Liver (tissue), 9 donors: ENCODE results near the gene FAM20C. TPM values are rescaled to one million over a fixed set of nuclear protein-coding genes. Genes with fewer than 3 reads are reported as not detected.

Source experiments
- DNase-seq: peaks from one replicate; pipeline ENCODE4 v3.0.0-alpha.2; 2017; ENCODE audit warnings: low spot score
- H3K27ac ChIP-seq, 2 donors: one replicate each; pipeline ENCODE4 v1.7.0; 2013; ENCODE audit warnings: inconsistent platforms in 2 of 2, low read length in 2 of 2, control low read depth in 1 of 2, low read depth in 1 of 2, mild to moderate bottlenecking in 1 of 2
- H3K27me3 ChIP-seq, 4 donors: one replicate each; pipeline versions ENCODE4 v1.6.1 to v1.7.0; 2013; ENCODE audit warnings: low read length in 3 of 4, inconsistent platforms in 1 of 4, mild to moderate bottlenecking in 1 of 4, moderate library complexity in 1 of 4; ENCODE audit not compliant: control insufficient read depth in 4 of 4, insufficient read depth in 4 of 4
- H3K36me3 ChIP-seq, 4 donors: one replicate each; pipeline versions ENCODE4 v1.6.1 to v1.7.0; 2013; ENCODE audit warnings: low read length in 3 of 4, mild to moderate bottlenecking in 3 of 4, low read depth in 1 of 4, moderate library complexity in 1 of 4; ENCODE audit not compliant: control insufficient read depth in 4 of 4, insufficient read depth in 3 of 4
- H3K4me1 ChIP-seq, 4 donors: one replicate each; pipeline versions ENCODE4 v1.6.1 to v1.7.0; 2013; ENCODE audit warnings: low read length in 3 of 4, mild to moderate bottlenecking in 3 of 4, moderate library complexity in 1 of 4; ENCODE audit not compliant: control insufficient read depth in 4 of 4, insufficient read depth in 4 of 4
- H3K4me3 ChIP-seq, 3 donors: one replicate each; pipeline versions ENCODE4 v1.6.1 to v1.7.0; 2013; ENCODE audit warnings: low read length in 3 of 3, control low read depth in 1 of 3, low read depth in 1 of 3, mild to moderate bottlenecking in 1 of 3
- H3K9ac ChIP-seq, 2 donors: one replicate each; pipeline ENCODE4 v1.7.0; 2013; ENCODE audit warnings: low read length in 2 of 2, mild to moderate bottlenecking in 2 of 2, moderate library complexity in 2 of 2, control low read depth in 1 of 2, low read depth in 1 of 2
- H3K9me3 ChIP-seq, 4 donors: one replicate each; pipeline versions ENCODE4 v1.6.1 to v1.7.0; 2013; ENCODE audit warnings: low read length in 3 of 4; ENCODE audit not compliant: control insufficient read depth in 4 of 4
- ATF3 ChIP-seq: IDR thresholded peaks from 2 replicates; pipeline ENCODE4 v1.6.1; 2016; ENCODE audit warnings: antibody characterized with exemption
- CTCF ChIP-seq: fragments of 150-350 bp; IDR thresholded peaks from 2 replicates; pipeline ENCODE4 v1.5.1; 2017; ENCODE audit warnings: improper control_type of control experiment, low read depth, low read length; ENCODE audit not compliant: missing input control
- EGR1 ChIP-seq, 2 donors: IDR thresholded peaks; 2 replicates each; pipeline ENCODE4 v1.6.1; 2016 to 2018; ENCODE audit warnings: antibody characterized with exemption in 2 of 2, low read depth in 2 of 2
- FOXA1 ChIP-seq: IDR thresholded peaks from 2 replicates; pipeline ENCODE4 v1.6.1; 2016; ENCODE audit warnings: antibody characterized with exemption
- FOXA2 ChIP-seq: IDR thresholded peaks from 2 replicates; pipeline ENCODE4 v1.6.1; 2016; ENCODE audit warnings: antibody characterized with exemption
- GABPA ChIP-seq, 2 donors: IDR thresholded peaks in 1 of 2; conservative IDR thresholded peaks in 1 of 2; 2 replicates each; pipeline ENCODE4 v1.6.1; 2016; ENCODE audit warnings: antibody characterized with exemption in 2 of 2, mild to moderate bottlenecking in 1 of 2, moderate library complexity in 1 of 2
- HNF4A ChIP-seq, 2 donors: conservative IDR thresholded peaks; 2 replicates each; pipeline ENCODE4 v1.6.1; 2016; ENCODE audit warnings: antibody characterized with exemption in 2 of 2, mild to moderate bottlenecking in 2 of 2
- HNF4G ChIP-seq: IDR thresholded peaks from 2 replicates; pipeline ENCODE4 v1.6.1; 2016; ENCODE audit warnings: antibody characterized with exemption
- JUND ChIP-seq, 2 donors: IDR thresholded peaks; 2 replicates each; pipeline ENCODE4 v1.6.1; 2016; ENCODE audit warnings: antibody characterized with exemption in 2 of 2
- MAX ChIP-seq: IDR thresholded peaks from 2 replicates; pipeline ENCODE4 v1.6.1; 2016; ENCODE audit warnings: antibody characterized with exemption
- NR2F2 ChIP-seq: IDR thresholded peaks from 2 replicates; pipeline ENCODE4 v1.6.1; 2016; ENCODE audit warnings: antibody characterized with exemption
- RAD21 ChIP-seq, 2 donors: IDR thresholded peaks; 2 replicates each; pipeline ENCODE4 v1.6.1; 2016; ENCODE audit warnings: antibody characterized with exemption in 2 of 2, mild to moderate bottlenecking in 2 of 2
- REST ChIP-seq: IDR thresholded peaks from 2 replicates; pipeline ENCODE4 v1.6.1; 2016; ENCODE audit warnings: antibody characterized with exemption, mild to moderate bottlenecking
- RXRA ChIP-seq, 2 donors: IDR thresholded peaks; 2 replicates each; pipeline ENCODE4 v1.6.1; 2017 to 2018; ENCODE audit warnings: antibody characterized with exemption in 2 of 2, mild to moderate bottlenecking in 1 of 2
- SP1 ChIP-seq: IDR thresholded peaks from 2 replicates; pipeline ENCODE4 v1.6.1; 2018; ENCODE audit warnings: antibody characterized with exemption, mild to moderate bottlenecking
- TAF1 ChIP-seq: conservative IDR thresholded peaks from 2 replicates; pipeline ENCODE4 v1.6.1; 2016; ENCODE audit warnings: antibody characterized with exemption, mild to moderate bottlenecking
- YY1 ChIP-seq: IDR thresholded peaks from 2 replicates; pipeline ENCODE4 v1.6.1; 2016; ENCODE audit warnings: antibody characterized with exemption, mild to moderate bottlenecking
- ZBTB33 ChIP-seq: IDR thresholded peaks from 2 replicates; pipeline ENCODE4 v1.6.1; 2016; ENCODE audit warnings: antibody characterized with exemption
- WGBS: extraction: QIAGEN DNeasy Blood & Tissue Kit; methylation state at CpG from one replicate; pipeline ENCODE4 v1.1.7; 2013; 5-methylcytosine and 5-hydroxymethylcytosine counted together
- polyA plus RNA-seq, 2 donors: library from polyadenylated mRNA; stranded (reverse) in 1 of 2; unstranded in 1 of 2; fragments of 200-250 nt in 1 of 2; fragments of >200 nt in 1 of 2; fragmentation: Nextera tagmentation in 1 of 2; extraction: Ambion mirVana in 1 of 2; gene quantifications; one replicate each; pipeline versions ENCODE4 v1.2.1 to v1.2.3, GENCODE V29; 2013 to 2015
- total RNA-seq, 2 donors: library from RNA; depleted of rRNA; stranded (reverse); fragments of >200 nt; gene quantifications; one replicate each; pipeline ENCODE4 v1.2.3, GENCODE V29; 2014
- donor health status: healthy.
- donor health status: healthy.
- donor health status: healthy.
- donor health status: healthy.
- donor health status: healthy.

The FAM20C gene
- total and polyA plus RNA-seq, 4 donors = 13.4 to 40.4 (median 31.5) TPM

GRCh38 chr7:233249-234035, 41.1 kb downstream of the FAM20C start:
- Histone ChIP-seq H3K4me3 (no peak overlapping the region), H3K9ac (peak overlapping the region; percentile 21 to 36), H3K36me3 (peaks cover 0 to 3% (median 1%) of the 10 kb centered on the region in 4 donors), H3K27ac (peak overlapping the region; percentile 97 to 98), H3K27me3 (no peaks in the 10 kb centered on the region), H3K9me3 (no peaks in the 10 kb centered on the region), H3K4me1 (peaks cover 29 to 60% (median 35%) of the 10 kb centered on the region in 4 donors)
- DNase-seq = no peak
- TF ChIP-seq RXRA (IDR thresholded peaks at IDR 0.05) = no peak
- no peak for TF ChIP-seq ATF3
- no peak for TF ChIP-seq MAX
- TF ChIP-seq HNF4G = no peak
- 86% methylated on average over 27 of the region's 27 CpGs for WGBS

GRCh38 chr7:234051-234707, 41.8 kb downstream of the FAM20C start:
- Histone ChIP-seq H3K4me3 (no peak overlapping the region), H3K36me3 (no peaks in the 10 kb centered on the region), H3K4me1 (peaks cover 29 to 60% (median 35%) of the 10 kb centered on the region in 4 donors), H3K9me3 (no peaks in the 10 kb centered on the region), H3K27ac (peak overlapping the region; percentile 97 to 98), H3K27me3 (no peaks in the 10 kb centered on the region), H3K9ac (peak overlapping the region; percentile 21 to 36)
- no peak for DNase-seq
- no peak for TF ChIP-seq HNF4G
- TF ChIP-seq FOXA1 = no peak
- TF ChIP-seq FOXA2 = no peak
- TF ChIP-seq MAX = no peak
- TF ChIP-seq ATF3 = no peak
- no peak for TF ChIP-seq NR2F2
- no peak for TF ChIP-seq RAD21 (IDR thresholded peaks at IDR 0.05)
- TF ChIP-seq YY1 = no peak
- no peak for TF ChIP-seq HNF4A (conservative IDR thresholded peaks at IDR 0.05)
- no peak for TF ChIP-seq ZBTB33
- TF ChIP-seq JUND (IDR thresholded peaks at IDR 0.05) = no peak
- no peak for TF ChIP-seq CTCF
- TF ChIP-seq SP1 = no peak
- no peak for TF ChIP-seq EGR1 (IDR thresholded peaks at IDR 0.05; ENCODE audit: low read depth in 2 of 2)
- TF ChIP-seq RXRA (IDR thresholded peaks at IDR 0.05) = no peak
- no peak for TF ChIP-seq TAF1
- no peak for TF ChIP-seq GABPA (IDR thresholded peaks at IDR 0.05 in 1 of 2, conservative IDR thresholded peaks at IDR 0.05 in 1 of 2)
- no peak for TF ChIP-seq REST
- WGBS = 38% methylated on average over 33 of the region's 33 CpGs
